Body of pancreas (tissue), 4 donors: ENCODE results near the gene GUF1.

Experiments used
- CTCF ChIP-seq, 7 experiments: fragments of 450-650 bp in 4 of 7; fragments of 200-600 bp in 3 of 7; sonication (generic) in 3 of 7; IDR thresholded peaks; one replicate each; pipeline ENCODE4 v1.5.1; 2016 to 2019; ENCODE audit warnings: antibody characterized with exemption in 7 of 7
- POLR2A ChIP-seq, 3 donors: fragments of 450-650 bp; IDR thresholded peaks; one replicate each; pipeline ENCODE4 v1.6.1; 2016; ENCODE audit warnings: antibody characterized with exemption in 3 of 3, mild to moderate bottlenecking in 2 of 3

- no peak for TF ChIP-seq CTCF (IDR thresholded peaks at IDR 0.05)
- TF ChIP-seq POLR2A (IDR thresholded peaks at IDR 0.05): no peak
These were observed 32.1 kb upstream of the GUF1 start for GRCh38 chr4:44646151-44646550.
